HFFc6 (cell line): ENCODE measurements around the gene CELF2. TPM values are rescaled to one million over a fixed set of nuclear protein-coding genes. Genes with fewer than 3 reads are reported as not detected.

ENCODE experiments used
- DNase-seq: peaks from one replicate; pipeline ENCODE4 v3.0.0-alpha.2; 2018
- H3K27ac Mint-ChIP-seq: 2 replicates; pipeline ENCODE4 v1.8.0; 2020; ENCODE audit warnings: mild to moderate bottlenecking, mixed read lengths
- H3K27me3 Mint-ChIP-seq: 2 replicates; pipeline ENCODE4 v1.8.0; 2021; ENCODE audit warnings: mild to moderate bottlenecking, moderate library complexity, mixed read lengths; ENCODE audit not compliant: insufficient read depth
- H3K36me3 Mint-ChIP-seq: 2 replicates; pipeline ENCODE4 v1.8.0; 2021; ENCODE audit warnings: low read depth, mixed read lengths
- H3K4me1 Mint-ChIP-seq: 2 replicates; pipeline ENCODE4 v1.8.0; 2020; ENCODE audit warnings: low read depth, mixed read lengths
- H3K4me3 Mint-ChIP-seq: 2 replicates; pipeline ENCODE4 v1.8.0; 2020; ENCODE audit warnings: mild to moderate bottlenecking, moderate library complexity, mixed read lengths
- H3K9me3 Mint-ChIP-seq: 2 replicates; pipeline ENCODE4 v1.8.0; 2020; ENCODE audit warnings: mild to moderate bottlenecking, mixed read lengths
- CTCF ChIP-seq: fragments of 200-600 bp; sonication (generic); IDR thresholded peaks from 2 replicates; pipeline ENCODE4 v1.5.0; 2021; ENCODE audit warnings: antibody characterized with exemption, mild to moderate bottlenecking
- total RNA-seq, 6 experiments: library from RNA; stranded (reverse); fragmentation: NEBNext Ultra II Directional; extraction: Animal tissue kit (Norgen Biotek cat#: 25700); gene quantifications; 2 replicates in 1 of 6; 3 replicates in 5 of 6; pipeline ENCODE4 v1.2.3, GENCODE V29; 2021

Gene CELF2
- total RNA-seq, 6 experiments from 2014 or later = 2.7 to 5.2 (median 3.5) TPM

- peaks cover 19% of the 10 kb centered on the region; the same call in 1 of the 2 replicates for H3K9me3 Mint-ChIP-seq
- TF ChIP-seq CTCF = no peak
- no peak overlapping the region for H3K4me3 Mint-ChIP-seq
- H3K36me3 Mint-ChIP-seq = no peaks in the 10 kb centered on the region
- DNase-seq = no peak
- no peaks in the 10 kb centered on the region for H3K27me3 Mint-ChIP-seq
- H3K27ac Mint-ChIP-seq = no peak overlapping the region
- H3K4me1 Mint-ChIP-seq = no peaks in the 10 kb centered on the region
Measured at GRCh38 chr10:11063856-11064255, 46.2 kb downstream of the CELF2 start.

GRCh38 chr10:11064832-11065231 is 47.2 kb downstream of the CELF2 start:
- DNase-seq = no peak
- Mint-ChIP-seq H3K4me1 (no peaks in the 10 kb centered on the region), H3K36me3 (no peaks in the 10 kb centered on the region), H3K27me3 (no peaks in the 10 kb centered on the region), H3K4me3 (no peak overlapping the region), H3K27ac (no peak overlapping the region), H3K9me3 (peaks cover 19% of the 10 kb centered on the region; the same call in 1 of the 2 replicates)
- no peak for TF ChIP-seq CTCF

GRCh38 chr10:11065567-11065966 is 47.9 kb downstream of the CELF2 start:
- no peak for DNase-seq
- no peaks in the 10 kb centered on the region for H3K36me3 Mint-ChIP-seq
- H3K4me3 Mint-ChIP-seq = no peak overlapping the region
- H3K27me3 Mint-ChIP-seq = no peaks in the 10 kb centered on the region; the same call in 1 of the 2 replicates
- TF ChIP-seq CTCF = no peak
- peaks cover 19% of the 10 kb centered on the region; the same call in 1 of the 2 replicates for H3K9me3 Mint-ChIP-seq
- no peaks in the 10 kb centered on the region for H3K4me1 Mint-ChIP-seq
- H3K27ac Mint-ChIP-seq = no peak overlapping the region

- peaks cover 19% of the 10 kb centered on the region; the same call in 1 of the 2 replicates for H3K9me3 Mint-ChIP-seq
- no peak for TF ChIP-seq CTCF
- DNase-seq = no peak
- no peaks in the 10 kb centered on the region for H3K36me3 Mint-ChIP-seq
- H3K27me3 Mint-ChIP-seq = no peaks in the 10 kb centered on the region; the same call in 1 of the 2 replicates
- no peaks in the 10 kb centered on the region for H3K4me1 Mint-ChIP-seq
- H3K4me3 Mint-ChIP-seq = no peak overlapping the region
- H3K27ac Mint-ChIP-seq = no peak overlapping the region
Measured at GRCh38 chr10:11066520-11066919, 48.8 kb downstream of the CELF2 start.

GRCh38 chr10:11068861-11069633 is 51.4 kb downstream of the CELF2 start:
- no peaks in the 10 kb centered on the region; the same call in 1 of the 2 replicates for H3K27me3 Mint-ChIP-seq
- no peaks in the 10 kb centered on the region for H3K36me3 Mint-ChIP-seq
- TF ChIP-seq CTCF = no peak
- peaks cover 9% of the 10 kb centered on the region; the same call in 1 of the 2 replicates for H3K9me3 Mint-ChIP-seq
- H3K4me1 Mint-ChIP-seq = no peaks in the 10 kb centered on the region
- no peak overlapping the region for H3K4me3 Mint-ChIP-seq
- DNase-seq = no peak
- H3K27ac Mint-ChIP-seq = no peak overlapping the region
